Stimulated activated CD4-positive, alpha-beta T cell treated with anti-CD3 and anti-CD28 coated beads, Interleukin-15, amount 100 ng/mL, for 48 hours (primary cell): ENCODE data around the gene MYO1A.
"Not testable (repeated sequence)": the region's sequence is repeated elsewhere in the genome, so short reads cannot be mapped to it uniquely, and the experiment has no call there.

Source experiments
- DNase-seq, 2 donors: peaks; one replicate each; pipeline ENCODE4 v3.0.0-alpha.2; 2020; ENCODE audit warnings: low read depth in 2 of 2

MYO1A gene

DNA sequence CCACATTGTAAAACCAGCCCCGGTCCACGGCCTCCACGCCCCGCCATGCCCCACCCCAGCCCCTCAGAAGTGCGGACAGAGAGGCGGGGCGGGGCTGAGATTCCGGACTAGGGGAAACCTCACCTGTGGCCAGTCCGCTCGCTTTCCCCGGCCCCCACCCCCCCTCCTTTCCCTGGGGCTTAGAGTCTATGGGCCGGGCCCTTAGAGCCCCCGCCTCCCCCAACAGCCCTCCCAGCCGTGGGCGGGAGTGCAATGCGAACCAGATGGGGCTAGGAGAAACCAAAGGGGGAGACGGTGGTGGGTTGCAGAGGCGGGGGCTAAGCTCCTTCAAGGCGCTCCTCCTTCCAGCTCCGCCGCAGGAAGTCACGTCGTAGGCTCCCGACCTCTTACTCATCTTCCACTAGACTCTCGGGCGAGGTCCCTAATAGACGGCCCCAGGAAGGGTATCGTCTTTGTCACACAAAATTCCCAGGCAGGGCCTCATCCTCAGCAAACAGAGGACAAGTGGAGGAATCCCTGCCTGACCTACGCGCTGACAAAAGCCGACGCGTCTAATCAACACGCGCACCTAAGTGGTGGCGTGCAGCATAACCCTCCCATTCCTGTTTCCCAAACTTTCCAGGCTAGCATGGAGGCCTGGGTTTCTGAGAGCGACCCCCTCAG lies 37.9 kb upstream of the MYO1A start:
- peak; percentile 75 to 85 for DNase-seq

DNA sequence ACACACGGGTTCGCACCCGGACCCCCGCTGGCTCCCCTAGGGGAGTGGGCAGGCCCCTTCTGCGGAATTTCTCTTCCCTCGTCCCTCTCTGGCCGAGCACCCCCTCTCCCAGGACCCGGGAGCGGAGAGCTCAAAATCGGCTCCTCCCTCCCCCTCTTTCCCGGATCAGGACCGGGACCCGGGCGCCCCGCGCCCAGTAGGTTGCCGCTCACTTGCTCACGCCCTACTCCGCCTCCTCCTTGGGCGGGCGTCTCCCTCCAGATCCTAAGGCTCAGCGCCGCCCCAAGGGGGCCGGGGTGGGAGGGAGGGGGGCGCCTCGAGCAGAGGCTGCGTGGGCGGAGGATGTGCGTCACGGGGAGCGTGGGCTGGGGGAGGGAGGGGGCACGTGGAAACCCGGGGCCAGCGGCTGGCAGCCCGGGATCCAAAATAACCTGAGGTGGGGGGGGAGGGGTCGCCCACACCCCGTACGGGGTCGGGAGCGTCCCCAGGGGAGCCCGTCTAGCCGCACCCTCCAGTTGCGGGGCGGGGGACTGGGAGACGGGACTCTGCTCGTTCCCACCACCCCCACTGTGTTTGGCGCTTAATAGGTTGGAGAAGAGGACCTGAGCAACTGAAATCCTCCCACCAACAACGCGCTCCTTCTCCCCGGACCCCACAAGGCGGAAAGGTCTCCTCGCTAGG lies 37.2 kb upstream of the MYO1A start:
- DNase-seq, result peak; percentile 86 to 93

DNA sequence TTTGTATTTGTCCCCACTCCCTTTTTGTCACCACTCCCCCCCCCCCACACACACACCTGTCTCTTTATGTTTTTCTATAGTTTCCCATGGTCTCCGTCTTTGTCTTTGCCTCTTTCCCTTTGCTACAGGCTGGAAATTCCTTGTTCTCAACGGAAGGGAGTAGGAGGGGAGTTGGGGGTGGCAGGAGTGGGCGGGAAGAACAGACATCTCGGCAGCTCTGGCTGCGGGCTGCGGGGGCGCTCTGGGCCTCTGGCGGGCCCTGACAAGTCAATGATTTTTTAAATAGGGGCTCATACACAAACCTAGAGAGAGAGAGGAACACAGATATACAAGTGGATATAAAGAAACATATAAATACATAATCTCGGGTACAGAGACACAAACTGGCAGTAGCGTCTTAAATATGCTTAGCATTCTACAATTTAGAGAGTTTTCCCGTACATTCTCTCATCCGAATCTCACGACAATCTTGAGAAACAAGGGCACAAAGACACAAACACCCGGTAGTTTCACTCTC lies 36.6 kb upstream of the MYO1A start:
- DNase-seq, result no peak

DNA sequence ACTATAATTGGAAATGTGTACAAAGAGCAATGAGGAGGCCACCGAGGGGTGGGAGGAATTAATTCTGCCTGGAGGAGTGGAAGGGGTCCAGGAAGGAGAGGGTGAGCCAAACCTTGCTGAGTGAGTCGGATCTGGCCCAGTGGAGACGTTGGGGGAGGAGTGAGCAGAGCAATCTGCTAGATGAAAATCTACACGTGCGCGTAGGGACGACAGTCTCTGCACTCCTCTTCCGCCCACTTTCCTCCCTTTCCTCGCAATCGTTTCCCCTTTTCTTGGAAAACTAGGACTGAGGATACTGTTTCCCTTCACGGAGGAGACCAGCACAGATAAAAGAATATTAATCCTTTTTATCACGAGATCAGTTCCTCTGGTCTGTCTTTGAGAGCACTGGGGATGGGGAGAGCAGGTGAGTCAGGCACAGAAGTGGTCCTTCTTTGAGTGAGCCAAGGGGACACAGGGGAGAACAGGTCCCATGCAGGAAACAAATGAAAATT lies 36.1 kb upstream of the MYO1A start:
- DNase-seq, result no peak

DNA sequence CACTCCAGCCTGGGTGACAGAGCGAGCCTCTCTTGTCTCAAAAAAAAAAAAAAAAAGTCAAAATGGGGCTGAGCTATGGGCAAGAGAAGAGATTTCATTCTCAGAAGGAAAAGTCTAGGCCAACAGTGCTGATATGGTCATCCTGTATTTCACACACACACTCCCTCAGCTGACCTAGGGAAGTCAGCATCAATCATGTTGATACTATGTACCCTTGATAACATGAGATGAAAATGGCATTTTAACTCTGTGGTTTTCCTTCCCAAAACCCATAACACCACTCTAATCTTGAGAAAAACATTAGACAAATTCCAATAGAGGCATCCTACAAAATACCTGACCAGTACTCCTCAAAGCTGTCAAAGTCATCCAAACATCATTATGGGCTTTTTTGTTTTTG lies 30.9 kb upstream of the MYO1A start:
- DNase-seq, result no peak

DNA sequence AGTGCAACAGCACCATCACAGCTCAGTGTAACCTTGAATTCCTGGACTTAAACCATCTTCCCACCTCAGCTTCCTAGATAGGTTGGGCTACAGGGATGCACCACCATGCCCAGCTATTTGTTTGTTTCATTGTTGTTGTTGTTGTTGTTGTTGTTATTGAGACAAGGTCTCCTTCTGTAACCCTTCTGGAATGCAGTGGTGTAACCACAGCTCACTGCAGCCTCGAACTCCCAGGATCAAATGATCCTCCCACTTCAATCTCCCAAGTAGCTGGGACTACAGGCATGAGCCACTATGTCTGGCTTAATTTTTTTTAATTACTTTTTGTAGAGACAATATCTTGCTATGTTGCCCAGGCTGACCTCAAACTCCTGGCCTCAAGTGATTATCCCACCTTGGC lies 29.9 kb upstream of the MYO1A start:
- DNase-seq, result no peak

DNA sequence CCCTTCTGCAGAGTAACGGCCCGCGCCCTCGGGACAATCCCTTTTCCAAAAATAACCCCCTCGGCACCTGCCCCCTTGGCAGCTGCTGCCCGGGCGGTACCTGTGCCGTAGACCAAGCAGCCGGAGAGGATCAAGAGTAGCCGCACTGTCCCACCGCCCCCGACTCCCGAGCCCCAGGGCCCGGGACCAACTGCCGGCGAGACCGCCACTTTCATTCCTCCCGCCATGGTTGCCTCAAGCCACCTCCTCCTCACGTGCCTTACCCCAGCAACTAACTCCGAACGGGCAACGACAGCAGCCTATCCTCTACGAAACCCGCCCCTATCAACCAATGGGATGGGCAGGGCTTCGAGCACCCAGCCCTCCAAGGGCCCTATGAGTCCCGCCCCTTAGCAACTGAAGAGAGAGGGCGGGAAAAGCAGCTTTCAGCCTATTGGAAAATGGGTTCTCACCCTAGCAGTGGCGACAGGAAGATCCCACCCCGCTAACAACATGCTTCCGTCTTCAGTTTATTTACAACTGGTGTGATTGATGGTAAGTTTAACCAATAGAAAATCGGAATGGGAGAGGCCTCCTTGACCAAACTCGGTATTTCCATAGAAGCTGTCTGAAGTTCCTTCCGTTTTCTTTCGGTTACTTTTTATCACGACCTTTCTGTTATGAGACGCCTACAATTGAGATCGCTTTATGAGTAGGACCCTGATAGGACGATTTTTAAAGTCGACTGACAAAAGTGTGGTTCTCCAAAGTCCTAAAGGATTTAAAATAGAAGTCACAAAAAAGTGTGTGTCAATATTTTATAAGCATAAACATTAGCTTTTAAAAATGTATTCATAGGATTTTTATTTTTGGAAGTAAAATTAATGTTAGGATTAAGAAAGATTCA lies 28.8 kb upstream of the MYO1A start, which contains the start of gene NEMP1:
TSS of gene NEMP1 (minus strand) at position 273 of the 886 bp plus-strand sequence. CDS start at position 227, 46 bp downstream.
- DNase-seq, result peak; percentile 92 to 96

DNA sequence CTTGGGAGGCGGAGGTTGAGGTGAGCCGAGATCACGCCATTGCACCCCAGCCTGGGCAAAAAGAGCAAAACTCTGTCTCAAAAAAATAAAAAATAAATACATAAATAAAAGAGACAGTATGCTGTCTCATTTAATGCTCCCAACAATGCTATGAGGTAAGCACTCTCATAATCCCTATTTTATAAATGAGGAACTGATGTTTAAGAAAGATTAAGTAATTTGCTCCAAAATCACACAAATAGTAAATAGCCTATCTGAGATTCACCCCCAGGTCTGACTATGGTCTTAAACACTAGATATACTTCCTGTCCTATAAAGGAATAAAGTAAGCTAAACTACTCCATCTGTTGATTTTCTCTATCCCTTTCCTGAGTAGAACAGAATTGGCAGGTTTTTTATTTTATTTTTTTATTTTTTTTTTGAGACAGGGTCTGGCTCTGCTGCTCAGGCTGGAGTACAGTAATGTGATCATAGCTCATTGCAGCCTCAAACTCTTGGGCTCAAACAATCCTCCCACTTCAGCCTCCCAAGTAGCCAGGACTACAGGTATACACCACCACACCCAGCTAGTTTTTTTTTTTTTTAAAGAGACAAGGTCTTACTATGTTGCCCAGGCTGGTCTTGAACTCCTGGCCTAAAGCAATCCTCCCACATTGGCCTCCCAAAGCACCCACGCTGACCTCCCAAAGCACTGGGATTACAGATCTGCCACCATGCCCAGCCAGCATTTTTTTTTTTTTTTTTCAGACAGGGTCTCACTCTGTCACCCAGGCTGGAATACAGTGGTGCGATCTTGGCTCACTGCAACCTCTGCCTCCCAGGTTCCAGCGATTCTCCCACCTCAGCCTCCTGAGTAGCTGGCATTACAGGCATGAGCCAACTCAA lies 23.9 kb upstream of the MYO1A start:
- DNase-seq, result not testable (repeated sequence)

DNA sequence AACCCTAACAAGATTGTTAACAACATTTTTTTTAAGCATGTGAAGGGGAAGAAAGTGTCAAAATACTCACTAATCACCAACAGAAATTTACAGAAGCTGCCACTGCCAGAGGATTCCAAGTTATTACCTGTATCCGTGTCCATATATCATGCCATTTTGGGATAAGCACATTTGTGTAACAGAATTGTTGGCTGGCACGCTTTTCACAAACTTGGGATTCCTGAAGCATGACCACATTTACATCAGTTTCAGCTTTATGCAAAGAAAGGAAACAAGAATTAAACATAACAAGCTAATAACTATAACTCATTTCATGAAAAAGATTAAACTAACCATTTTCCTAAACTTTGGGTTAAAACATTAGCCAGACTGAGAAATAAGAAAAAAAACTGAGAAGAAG lies 22.7 kb upstream of the MYO1A start:
- no peak for DNase-seq

DNA sequence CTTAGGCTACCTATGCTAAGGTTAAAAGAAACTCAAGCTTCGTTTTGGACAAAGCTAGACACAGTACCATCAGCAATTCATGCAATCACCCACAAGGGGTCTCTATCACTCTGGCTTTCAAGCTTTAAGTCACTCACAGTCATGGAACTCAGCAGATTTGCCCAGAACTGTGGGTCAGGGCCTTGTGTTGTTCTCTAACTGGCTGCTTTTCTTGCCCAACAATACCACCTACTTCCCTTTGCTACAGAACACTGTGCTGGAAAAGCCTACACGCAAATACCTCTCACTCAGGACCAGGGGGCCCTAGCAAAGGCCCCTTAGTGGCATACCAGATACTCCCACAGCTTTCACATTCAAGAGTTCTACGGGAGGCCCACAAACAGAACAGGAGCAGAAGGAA lies 19.6 kb upstream of the MYO1A start:
- peak in 1 of 2 donors; percentile 51 for DNase-seq

DNA sequence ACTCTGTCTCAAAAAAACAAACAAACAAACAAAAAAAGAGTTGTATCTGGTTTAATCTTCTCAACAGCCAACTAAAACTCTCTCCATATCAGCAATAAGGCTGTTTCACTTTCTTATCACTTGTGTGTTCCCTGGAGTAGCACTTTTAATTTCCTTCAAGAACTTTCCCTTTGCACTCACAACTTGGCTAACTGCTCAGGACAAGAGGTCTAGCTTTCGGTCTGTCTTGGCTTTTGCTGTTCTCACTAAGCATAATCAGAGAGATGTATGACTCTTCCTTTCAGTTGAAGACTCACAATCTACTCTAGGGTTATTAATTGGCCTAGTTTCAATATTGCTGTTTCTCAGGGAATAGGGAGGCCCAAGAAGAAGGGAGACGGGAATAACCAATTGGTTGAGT lies 16.3 kb upstream of the MYO1A start:
- DNase-seq, result no peak

DNA sequence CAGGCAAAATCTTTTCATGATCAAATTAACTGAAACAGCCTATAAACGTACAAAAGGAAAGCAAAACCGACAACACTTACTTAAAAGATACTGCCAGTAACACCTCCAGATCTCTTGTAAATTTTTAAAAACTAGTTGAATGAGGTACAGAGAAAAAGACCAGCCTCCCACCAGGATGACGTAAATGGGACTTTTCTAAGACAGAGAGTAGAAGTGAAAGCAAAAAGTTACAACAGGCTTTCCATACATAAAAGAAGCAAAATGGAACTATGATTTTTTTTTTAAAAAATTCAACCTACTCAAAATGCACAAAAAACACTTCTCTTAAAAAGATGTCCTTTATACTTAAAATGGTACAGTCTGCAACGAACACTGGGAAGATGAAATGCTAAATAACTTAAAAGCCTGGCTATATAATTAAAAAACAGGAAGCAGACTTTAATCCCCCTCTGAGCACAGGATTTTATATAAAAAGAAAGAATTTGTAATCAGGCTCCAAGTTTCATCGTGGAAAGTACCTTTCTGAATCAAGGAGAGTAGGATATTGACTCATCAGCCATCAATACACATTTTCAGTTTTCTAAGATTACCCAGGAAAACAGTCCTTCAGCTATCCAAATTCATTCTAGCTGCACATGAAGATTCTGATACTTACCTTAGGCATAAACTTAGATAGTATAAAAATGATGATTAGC lies 14.2 kb upstream of the MYO1A start:
- no peak for DNase-seq

DNA sequence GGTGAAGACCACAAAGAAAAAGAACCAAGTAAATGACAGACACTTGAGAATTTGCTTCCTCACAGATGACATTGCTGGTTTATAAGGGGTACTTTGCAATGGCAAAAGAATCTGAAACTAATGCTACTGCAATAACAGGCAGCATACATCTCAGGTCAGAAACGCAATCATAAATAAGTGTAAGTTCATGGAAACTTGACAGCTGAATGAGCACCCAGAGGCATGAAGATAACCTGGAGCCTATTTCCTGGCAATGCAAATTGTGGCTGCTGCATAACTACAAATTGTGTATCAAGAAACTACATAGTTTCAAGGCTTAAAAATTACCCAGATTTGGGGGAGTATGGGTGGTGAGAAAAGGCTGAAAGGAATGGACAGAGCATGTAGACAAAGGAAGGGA lies 8.5 kb upstream of the MYO1A start:
- no peak for DNase-seq

DNA sequence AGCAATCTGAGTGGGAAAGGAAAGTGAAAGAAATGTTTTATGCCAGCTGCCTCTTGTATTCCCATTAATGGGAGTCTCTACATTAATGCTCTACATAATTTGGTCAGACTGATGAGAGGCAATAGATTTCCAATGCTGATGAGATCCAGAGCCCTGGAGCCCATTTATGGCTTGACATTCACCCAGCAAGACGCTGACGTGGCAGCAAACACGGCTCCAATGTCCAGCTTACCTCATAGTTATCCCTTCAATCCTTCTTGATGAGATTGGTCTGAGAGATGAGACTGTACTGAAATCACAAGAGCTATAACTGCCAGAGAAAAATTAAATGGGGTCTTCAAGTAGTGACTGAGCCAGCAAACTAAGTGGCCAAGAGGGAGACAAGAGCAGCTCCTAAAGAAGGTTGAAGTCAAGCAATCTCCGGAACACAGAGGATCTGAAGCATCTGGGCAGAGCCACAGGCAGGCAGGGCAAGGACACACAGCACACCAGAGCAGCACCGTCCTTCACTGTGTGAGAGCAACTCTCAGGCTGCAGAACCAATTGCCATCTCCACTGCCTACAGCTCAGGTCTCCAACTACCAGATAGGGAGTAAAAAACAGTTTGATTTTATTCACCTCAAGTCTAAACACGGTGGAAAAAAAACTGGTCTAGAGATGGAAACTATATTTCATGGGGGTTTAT lies 7.3 kb upstream of the MYO1A start:
- no peak for DNase-seq

DNA sequence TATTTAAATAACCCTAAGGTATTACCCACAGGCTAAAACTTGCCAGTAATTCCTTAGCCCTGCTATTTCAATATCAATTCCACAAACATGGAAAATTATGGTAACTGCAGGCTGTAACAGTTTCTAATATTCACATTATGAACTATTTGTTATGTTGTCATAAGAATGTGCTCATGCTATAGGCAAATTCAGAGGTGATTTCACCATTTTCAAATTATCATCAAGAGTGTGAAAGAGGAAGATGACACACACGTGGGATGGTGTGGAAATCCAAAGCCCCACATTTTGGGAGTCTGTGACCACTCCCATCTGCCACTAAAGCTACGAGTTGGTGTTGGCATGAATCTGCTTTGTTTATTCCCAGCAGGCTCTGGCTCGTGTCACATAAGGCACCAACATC lies 5.9 kb upstream of the MYO1A start:
- no peak for DNase-seq

DNA sequence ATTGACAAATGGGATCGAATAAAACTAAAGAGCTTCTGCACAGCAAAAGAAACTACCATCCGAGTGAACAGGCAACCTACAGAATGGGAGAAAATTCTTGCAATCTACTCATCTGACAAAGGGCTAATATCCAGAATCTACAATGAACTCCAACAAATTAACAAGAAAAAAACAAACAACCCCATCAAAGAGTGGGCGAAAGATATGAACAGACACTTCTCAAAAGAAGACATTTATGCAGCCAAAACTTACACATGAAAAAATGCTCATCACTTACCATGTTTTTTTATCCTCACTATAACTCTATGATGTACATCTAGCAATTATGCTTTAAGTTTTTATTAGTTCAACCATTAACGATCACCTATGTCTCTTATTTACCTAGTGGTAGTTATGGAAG lies 4.0 kb upstream of the MYO1A start:
- not testable (repeated sequence) for DNase-seq

DNA sequence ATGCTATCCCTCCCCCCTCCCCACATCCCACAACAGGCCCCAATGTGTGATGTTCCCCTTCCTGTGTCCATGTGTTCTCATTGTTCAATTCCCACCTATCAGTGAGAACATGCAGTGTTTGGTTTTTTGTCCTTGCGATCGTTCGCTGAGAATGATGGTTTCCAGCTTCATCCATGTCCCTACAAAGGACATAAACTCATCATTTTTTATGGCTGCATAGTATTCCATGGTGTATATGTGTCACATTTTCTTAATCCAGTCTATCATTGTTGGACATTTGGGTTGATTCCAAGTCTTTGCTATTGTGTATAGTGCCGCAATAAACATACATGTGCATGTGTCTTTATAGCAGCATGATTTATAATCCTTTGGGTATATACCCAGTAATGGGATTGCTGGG lies 3.2 kb upstream of the MYO1A start:
- DNase-seq, result not testable (repeated sequence)

DNA sequence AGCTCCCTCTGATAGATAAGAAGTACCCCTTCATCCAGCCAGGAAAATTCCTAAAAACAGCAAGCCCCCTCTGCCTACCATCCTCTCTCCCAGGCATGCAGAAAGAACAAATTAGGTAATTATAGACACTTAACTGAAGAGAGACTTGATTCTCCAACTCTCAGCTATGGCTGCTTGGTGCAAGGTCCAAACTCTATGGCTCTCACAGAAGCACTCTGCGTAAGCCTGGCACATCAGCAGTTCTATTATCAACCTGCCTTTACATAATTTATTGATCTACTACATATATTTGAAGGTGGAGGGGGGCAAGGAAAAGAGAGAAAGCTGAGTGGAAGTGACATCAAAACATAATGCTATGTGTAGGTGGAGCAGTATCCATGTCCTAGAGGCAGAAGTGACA lies 1.1 kb upstream of the MYO1A start:
- no peak for DNase-seq

DNA sequence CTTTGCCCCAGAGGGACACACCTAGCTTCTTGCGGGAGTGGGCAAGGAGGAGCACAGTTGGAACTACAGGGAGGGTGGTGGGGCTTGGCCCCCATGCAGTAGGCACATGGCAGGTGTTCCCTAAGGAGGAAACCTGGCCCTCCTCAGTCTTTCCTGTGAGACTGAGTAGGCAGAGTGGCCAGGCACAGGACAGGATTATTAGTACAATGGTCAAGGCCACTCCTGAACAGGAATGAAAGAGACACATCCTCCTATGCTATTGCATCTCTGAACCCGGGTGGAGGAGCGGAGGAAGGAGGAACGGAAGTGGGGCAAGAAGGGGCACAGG lies 846 bp downstream of the MYO1A start:
- no peak for DNase-seq
